Spleen (tissue), 7 donors: ENCODE data around the gene MIGA1.

ENCODE experiments used
- CTCF ChIP-seq, 11 experiments: fragments of 200-600 bp in 7 of 11; fragments of 450-650 bp in 4 of 11; sonication (generic) in 4 of 11; IDR thresholded peaks in 8 of 11; conservative IDR thresholded peaks in 3 of 11; 1 replicate in 7 of 11; 2 replicates in 4 of 11; pipeline versions ENCODE4 v1.4.0 to v1.8.0; 2016 to 2021; ENCODE audit warnings: antibody characterized with exemption in 11 of 11, inconsistent platforms in 4 of 11, mild to moderate bottlenecking in 1 of 11
- POLR2A ChIP-seq, 3 donors: fragments of 450-650 bp; IDR thresholded peaks; one replicate each; pipeline ENCODE4 v1.5.1; 2017; ENCODE audit warnings: antibody characterized with exemption in 3 of 3, mild to moderate bottlenecking in 1 of 3
- donor health status: DM: no; HTN: no; CAD: no; lungs with moderate emphysema.
- donor health status: DM: no; HTN: no; CAD: no.
- donor health status: DM: no; HTN: no; CAD: no.

- TF ChIP-seq POLR2A (IDR thresholded peaks at IDR 0.05) (no peak), CTCF (IDR thresholded peaks at IDR 0.05 in 8 of 11, conservative IDR thresholded peaks at IDR 0.05 in 3 of 11) (no peak)
Measured at GRCh38 chr1:77776007-77776700, 3.3 kb upstream of the MIGA1 start.
